SIG-M5 (cell line): ENCODE data around the gene SEPTIN1.
A peak's percentile ranks its signal among the peaks of the same experiment; 100 is the strongest.

ENCODE experiments used
- DNase-seq: peaks from one replicate; lab custom pipeline; 2025; lab: John Stamatoyannopoulos, UW

SEPTIN1 gene

GRCh38 chr16:30377050-30377811 is 5.1 kb downstream of the SEPTIN1 start:
- DNase-seq, result no peak

- DNase-seq, result no peak
These were observed 5.9 kb downstream of the SEPTIN1 start for GRCh38 chr16:30376461-30376902.

DNA sequence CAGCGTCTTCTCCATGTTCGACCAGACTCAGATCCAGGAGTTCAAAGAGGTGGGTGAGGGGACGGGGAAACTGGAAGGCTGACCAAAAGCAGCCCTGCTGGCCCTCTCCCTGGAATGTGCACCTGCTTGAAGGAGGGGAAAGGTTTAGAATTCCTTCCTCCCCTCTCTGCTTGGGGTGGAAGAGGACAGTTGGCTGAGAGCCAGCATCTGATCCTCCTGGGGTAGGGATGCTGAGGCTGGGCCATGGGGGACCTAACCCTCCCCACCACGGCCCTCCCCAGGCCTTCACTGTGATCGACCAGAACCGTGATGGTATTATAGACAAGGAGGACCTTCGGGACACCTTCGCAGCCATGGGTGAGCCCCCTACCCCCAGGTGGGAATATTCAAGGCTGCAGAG is 6.5 kb downstream of the SEPTIN1 start:
- DNase-seq, result no peak

DNA sequence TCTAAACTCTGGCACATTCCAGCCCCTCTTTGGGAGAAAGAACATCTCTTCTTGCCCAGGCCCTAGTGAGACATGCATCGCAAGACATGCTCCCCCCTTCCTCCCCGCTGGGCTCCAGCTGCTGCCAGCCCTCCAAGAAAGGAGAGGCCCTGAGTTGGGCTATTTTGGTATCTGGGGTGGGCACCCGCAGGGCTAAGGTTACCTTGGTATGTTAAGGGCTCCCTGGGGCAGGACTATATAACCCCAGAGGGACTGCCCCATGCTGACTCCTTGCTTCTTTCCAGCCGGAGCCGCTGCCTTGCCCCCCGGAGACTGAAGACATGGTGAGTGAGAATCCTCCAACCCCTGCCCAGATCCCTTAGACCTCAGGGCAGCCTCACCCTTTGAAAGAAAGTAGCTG is 7.8 kb downstream of the SEPTIN1 start, which contains the start of gene MYL11:
TSS of gene MYL11 (plus strand) at position 265 of the 400 bp plus-strand sequence. CDS start at position 321, 56 bp downstream.
- DNase-seq, result no peak

GRCh38 chr16:30372725-30373124 is 9.6 kb downstream of the SEPTIN1 start:
- DNase-seq, result no peak

DNA sequence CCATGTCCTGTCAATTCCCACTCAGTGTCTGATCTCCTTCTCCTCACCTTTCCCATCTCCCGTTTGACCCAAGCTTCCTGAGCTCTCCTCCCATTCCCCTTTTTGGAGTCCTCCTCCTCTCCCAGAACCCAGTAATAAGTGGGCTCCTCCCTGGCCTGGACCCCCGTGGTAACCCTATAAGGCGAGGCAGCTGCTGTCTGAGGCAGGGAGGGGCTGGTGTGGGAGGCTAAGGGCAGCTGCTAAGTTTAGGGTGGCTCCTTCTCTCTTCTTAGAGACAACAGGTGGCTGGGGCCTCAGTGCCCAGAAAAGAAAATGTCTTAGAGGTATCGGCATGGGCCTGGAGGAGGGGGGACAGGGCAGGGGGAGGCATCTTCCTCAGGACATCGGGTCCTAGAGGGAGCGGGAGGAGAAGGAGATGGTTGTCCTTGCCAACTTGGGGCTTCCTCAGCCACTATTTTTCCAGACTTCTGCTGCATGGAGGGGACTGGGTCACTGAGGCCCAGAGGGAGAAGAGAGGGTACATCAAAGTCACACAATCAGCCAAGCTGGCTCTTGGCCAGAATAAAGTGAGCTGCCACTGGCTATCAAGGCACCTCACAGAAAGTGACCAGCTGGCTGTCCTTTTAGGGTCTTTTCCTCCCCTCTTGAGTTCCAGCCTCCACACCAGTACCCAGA is 10.2 kb downstream of the SEPTIN1 start:
- DNase-seq, result no peak

- no peak for DNase-seq
These were observed 11.0 kb downstream of the SEPTIN1 start for GRCh38 chr16:30371248-30371816.

DNA sequence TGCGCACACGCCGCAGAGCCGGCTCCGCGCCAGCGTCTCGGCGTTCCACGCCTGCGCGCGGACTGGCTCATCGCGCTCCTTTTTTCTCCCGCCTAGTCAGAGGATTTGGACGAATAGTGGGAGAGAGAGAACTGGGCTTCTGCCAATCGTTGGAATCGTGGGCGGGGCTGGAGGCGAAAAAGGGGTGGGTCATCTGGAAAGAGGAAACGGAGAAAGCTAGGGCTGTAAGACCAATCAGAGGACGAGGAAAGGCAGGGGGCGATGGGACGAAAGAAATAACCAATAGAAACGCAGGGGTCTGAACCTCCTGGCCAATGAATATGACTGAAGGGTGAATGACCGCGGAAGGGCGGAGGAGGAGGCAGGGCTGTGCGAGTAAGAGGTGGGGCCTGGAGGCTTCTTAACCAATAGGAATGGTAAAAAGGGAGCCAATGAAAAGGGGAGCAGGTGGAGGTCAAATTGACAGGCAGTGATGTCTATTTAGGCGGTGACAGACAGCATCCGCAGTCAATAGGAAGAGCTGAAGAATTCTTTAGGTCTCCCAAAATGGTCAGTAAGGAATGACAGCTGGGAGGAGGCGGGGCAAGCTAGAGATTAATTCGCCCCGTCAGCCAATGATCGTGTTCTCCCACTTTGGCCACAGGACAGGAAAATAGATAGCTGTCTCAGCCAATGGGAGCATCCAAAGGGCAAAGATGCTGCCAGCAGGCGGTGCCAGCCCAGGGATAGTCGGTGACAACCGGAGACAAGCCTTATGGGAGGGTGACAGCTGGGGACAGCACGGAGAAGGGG is 11.7 kb downstream of the SEPTIN1 start, which contains the start of gene TBC1D10B:
TSS of gene TBC1D10B (minus strand) at position 39 of the 792 bp plus-strand sequence. CDS start 311 bp downstream, outside the sequence.
- DNase-seq, result peak; percentile 99

DNA sequence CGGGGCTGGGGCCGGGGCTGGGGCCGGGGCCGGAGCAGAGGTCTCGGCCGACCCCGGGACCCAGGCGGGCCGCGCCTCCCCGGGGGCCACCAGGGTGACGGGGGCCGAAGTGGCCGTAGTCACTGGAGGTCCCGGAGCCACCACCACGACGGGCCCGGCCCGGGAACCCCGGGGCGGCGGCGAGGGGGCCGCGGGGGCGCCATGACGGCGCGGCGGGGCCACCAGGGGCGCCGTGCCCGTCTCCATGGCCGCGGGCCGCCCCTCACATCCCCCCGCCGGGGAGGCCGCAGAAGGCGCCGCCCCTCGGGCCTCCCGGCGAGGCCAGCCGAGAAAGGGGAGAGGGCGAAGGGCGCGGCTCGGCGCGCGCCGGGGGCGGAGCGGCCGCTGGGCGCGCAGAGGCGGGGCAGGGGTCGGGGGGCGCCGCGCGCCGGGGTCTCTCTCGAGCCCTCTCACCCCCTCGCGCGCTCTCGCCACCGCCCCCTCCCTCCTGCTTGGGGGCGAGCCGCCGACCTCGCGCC is 12.4 kb downstream of the SEPTIN1 start:
- DNase-seq, result no peak

- DNase-seq, result no peak
These were observed 13.0 kb downstream of the SEPTIN1 start for GRCh38 chr16:30369091-30369937.

DNA sequence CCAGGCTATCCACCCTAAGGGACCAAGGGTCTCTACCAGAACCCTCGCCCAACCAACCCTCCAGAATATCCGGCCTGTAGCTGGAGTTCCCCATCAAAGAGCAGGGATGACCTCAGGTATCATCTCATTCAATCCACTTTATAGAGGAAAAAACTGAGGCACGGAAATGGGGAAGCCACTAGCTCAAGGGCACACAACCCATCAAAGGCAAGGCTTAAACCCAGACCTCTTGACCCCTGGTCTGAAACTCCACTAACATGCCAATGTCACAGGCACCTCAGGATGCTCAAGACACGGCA is 13.6 kb downstream of the SEPTIN1 start:
- no peak for DNase-seq

- no peak for DNase-seq
These were observed 14.1 kb downstream of the SEPTIN1 start for GRCh38 chr16:30368122-30368791.

DNA sequence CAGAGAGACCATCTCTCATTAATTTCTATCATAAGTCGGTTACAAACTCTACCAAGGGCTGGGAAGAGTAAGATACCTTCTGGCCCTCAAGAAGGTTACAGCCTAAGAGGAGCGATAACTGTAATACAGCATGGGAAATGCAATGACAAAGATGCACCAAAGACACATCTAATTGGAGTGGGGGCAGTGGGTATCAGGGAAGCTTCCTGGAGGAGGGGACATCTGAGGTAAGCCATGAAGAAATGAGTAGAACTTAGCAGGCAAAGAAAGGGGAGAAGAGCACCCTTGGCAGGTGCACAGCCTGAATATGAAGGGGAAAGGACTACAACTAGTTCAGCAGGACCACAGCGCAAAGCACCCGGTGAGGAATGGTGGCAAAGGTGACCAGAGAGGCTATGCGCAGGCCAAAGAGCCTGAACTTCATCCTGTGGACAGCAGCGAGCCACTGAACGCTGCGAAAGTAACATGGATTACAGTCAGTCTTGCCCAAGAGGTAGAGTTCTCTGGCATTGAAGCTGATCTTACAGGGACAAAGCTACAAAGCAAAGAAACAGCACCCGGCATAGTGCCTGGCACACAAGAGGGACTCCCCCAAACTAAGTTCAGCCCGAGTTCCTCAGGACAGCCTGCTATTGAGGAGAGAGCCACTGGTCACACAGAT is 14.9 kb downstream of the SEPTIN1 start:
- no peak for DNase-seq

- no peak for DNase-seq
These were observed 15.8 kb downstream of the SEPTIN1 start for GRCh38 chr16:30366511-30366910.

DNA sequence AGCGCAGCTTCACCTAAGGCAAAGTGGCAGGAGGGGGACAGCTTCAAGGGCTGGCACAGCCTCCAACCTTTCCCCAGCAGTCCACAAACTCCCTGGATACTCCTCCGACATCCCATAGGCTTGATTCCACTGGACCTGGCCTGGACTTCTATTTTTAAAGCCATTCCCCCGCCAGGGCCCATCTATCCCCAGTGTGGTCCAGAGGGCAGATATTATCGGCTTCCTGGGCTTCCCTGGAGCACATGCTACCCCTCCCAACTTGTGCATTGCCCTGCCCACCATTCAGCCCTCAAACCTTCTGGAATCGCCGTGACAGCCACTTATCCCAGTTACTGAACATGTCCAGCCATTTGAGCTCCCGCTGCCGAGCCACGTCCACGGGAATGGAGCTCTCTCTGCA is 17.2 kb downstream of the SEPTIN1 start:
- DNase-seq, result no peak

DNA sequence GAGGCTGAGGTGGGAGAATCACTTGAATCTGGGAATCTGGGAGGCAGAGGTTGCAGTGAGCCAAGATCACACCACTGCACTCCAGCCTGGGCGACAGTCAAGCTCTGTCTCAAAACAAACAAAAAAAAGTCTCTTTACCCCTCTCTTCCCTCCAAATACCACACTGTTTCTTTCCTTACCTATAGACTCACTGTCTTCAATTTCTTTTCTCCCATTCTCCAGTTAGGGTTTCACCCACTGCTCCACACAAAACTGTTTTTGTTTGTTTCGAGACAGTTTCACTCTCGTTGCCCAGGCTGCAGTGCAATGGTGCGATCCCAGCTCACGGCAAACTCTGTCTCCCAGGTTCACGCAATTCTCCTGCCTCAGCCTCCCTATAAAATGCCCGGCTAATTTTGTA is 21.2 kb downstream of the SEPTIN1 start:
- DNase-seq, result no peak

- DNase-seq, result no peak
These were observed 22.5 kb downstream of the SEPTIN1 start for GRCh38 chr16:30359871-30360170.

- no peak for DNase-seq
These were observed 23.1 kb downstream of the SEPTIN1 start for GRCh38 chr16:30358990-30359870.

DNA sequence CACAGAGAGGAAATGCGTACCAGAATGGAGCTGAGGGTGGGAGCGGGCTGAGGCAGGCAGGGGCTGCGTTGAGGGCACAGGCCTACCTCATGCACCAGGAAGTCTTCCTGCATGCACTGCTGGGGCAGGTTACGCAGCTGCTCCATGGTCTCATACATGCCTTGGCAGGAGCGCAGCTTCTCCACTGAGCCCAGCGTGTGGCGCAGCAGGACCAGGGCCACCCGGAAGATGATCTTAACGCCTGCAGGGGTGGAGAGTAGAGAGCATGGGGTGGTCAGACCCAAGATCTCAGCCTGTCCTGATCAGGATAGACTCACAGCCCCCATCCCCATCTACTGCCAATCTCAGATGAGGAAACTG is 23.8 kb downstream of the SEPTIN1 start:
- no peak for DNase-seq
